ENCODE results near the gene DHX29. TPM values are rescaled to one million over a fixed set of nuclear protein-coding genes. Genes with fewer than 3 reads are reported as not detected.

DHX29 gene
- total RNA-seq, 3 donors from 2014 or later, result 18.3 to 24.7 (median 18.6) TPM

GRCh38 chr5:55333811-55334210 is 26.3 kb upstream of the DHX29 start:
- Histone ChIP-seq H3K9me3 (no peaks in the 10 kb centered on the region), H3K4me3 (no peak overlapping the region), H3K4me1 (ENCODE audit: low read depth) (no peaks in the 10 kb centered on the region), H3K36me3 (ENCODE audit: low read depth) (no peaks in the 10 kb centered on the region)
- intact Hi-C loops (cut with DNase I, micrococcal nuclease), result no loop called here
- DNase-seq (no peak), ATAC-seq (no peak)
- no peak for TF ChIP-seq CTCF (IDR thresholded peaks at IDR 0.05)

- no peaks in the 10 kb centered on the region for H3K4me1 ChIP-seq (ENCODE audit: low read depth)
- no peak for ATAC-seq
- no peak for TF ChIP-seq CTCF (IDR thresholded peaks at IDR 0.05)
- DNase-seq, result no peak
- intact Hi-C loops (cut with DNase I, micrococcal nuclease), result no loop called here
- H3K36me3 ChIP-seq (ENCODE audit: low read depth), result no peaks in the 10 kb centered on the region
- no peaks in the 10 kb centered on the region for H3K9me3 ChIP-seq
- no peak overlapping the region for H3K4me3 ChIP-seq
Observed at GRCh38 chr5:55333017-55333416, 25.5 kb upstream of the DHX29 start.

- TF ChIP-seq CTCF (IDR thresholded peaks at IDR 0.05), result no peak
- no peak overlapping the region for H3K4me3 ChIP-seq
- intact Hi-C loops (cut with DNase I, micrococcal nuclease), result no loop called here
- H3K9me3 ChIP-seq, result no peaks in the 10 kb centered on the region
- H3K4me1 ChIP-seq (ENCODE audit: low read depth), result no peaks in the 10 kb centered on the region
- H3K36me3 ChIP-seq (ENCODE audit: low read depth), result no peaks in the 10 kb centered on the region
- ATAC-seq (no peak), DNase-seq (no peak)
Observed at GRCh38 chr5:55331321-55331720, 23.8 kb upstream of the DHX29 start.

GRCh38 chr5:55327281-55327680 is 19.8 kb upstream of the DHX29 start:
- TF ChIP-seq CTCF (IDR thresholded peaks at IDR 0.05), result no peak
- intact Hi-C loops (cut with DNase I, micrococcal nuclease), result no loop called here
- no peak for ATAC-seq
- H3K4me1 ChIP-seq (ENCODE audit: low read depth), result no peaks in the 10 kb centered on the region
- H3K36me3 ChIP-seq (ENCODE audit: low read depth), result no peaks in the 10 kb centered on the region
- no peak overlapping the region for H3K4me3 ChIP-seq
- DNase-seq, result no peak
- no peaks in the 10 kb centered on the region for H3K9me3 ChIP-seq

GRCh38 chr5:55325621-55326020 is 18.1 kb upstream of the DHX29 start:
- H3K9me3 ChIP-seq, result no peaks in the 10 kb centered on the region
- no peak for TF ChIP-seq CTCF (IDR thresholded peaks at IDR 0.05)
- no peaks in the 10 kb centered on the region for H3K36me3 ChIP-seq (ENCODE audit: low read depth)
- no peaks in the 10 kb centered on the region for H3K4me1 ChIP-seq (ENCODE audit: low read depth)
- ATAC-seq (no peak), DNase-seq (no peak)
- intact Hi-C loops (cut with DNase I, micrococcal nuclease), result no loop called here
- no peak overlapping the region for H3K4me3 ChIP-seq

GRCh38 chr5:55324815-55325418 is 17.4 kb upstream of the DHX29 start:
- intact Hi-C loops (cut with DNase I, micrococcal nuclease), result no loop called here
- Histone ChIP-seq H3K4me1 (ENCODE audit: low read depth) (no peaks in the 10 kb centered on the region), H3K36me3 (ENCODE audit: low read depth) (no peaks in the 10 kb centered on the region), H3K9me3 (no peaks in the 10 kb centered on the region), H3K4me3 (no peak overlapping the region)
- no peak for DNase-seq
- TF ChIP-seq CTCF (IDR thresholded peaks at IDR 0.05), result peak; percentile 21
- ATAC-seq, result peak; percentile 51
